Stromal cell of bone marrow (primary cell): ENCODE results near the gene MMP17.
A peak's percentile ranks its signal among the peaks of the same experiment; 100 is the strongest.

Source experiments
- DNase-seq: peaks from one replicate; pipeline ENCODE4 v3.0.0-alpha.2; 2012; ENCODE audit warnings: low read depth

MMP17 gene

GRCh38 chr12:131850856-131851559 is 22.8 kb downstream of the MMP17 start:
- DNase-seq, result no peak

- DNase-seq, result no peak
These were observed 23.8 kb downstream of the MMP17 start for GRCh38 chr12:131851741-131852550.

DNA sequence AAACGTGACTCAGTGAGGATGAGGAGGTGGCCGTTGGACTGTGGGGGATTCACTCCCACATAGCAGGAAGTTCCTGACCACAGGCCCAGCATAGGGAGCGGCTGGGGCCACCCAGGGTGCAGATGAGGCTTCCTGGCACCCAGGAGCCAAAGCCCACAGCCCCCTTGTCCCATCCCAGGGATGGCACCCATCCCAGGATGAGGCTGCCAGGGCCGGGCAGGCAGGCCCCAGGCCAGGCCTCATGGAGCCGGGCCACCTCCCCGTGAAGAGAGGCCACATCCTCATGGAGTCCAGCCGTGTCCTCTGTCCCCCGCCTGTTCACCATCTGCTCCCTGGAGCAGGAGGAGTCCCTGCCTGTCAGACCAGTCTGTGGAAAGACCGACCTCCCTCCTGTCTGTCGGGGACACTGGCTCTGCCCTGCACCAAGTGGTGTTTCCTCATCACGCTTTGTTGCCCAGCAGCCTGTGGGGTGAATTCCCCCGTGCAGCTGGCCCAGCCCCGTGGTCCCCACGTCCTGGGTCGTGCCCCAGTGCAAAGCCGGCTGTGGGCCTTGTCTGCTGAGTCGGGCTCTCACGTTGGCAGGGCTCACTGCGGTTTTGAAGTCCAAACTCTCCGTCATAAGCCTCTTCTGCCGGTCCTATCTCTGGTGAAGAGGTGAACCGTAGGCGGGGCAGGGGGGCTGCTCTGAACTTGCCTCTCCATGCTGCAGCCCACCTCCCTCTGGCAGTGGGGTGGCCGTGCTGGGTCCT is 24.5 kb downstream of the MMP17 start:
- DNase-seq, result no peak

DNA sequence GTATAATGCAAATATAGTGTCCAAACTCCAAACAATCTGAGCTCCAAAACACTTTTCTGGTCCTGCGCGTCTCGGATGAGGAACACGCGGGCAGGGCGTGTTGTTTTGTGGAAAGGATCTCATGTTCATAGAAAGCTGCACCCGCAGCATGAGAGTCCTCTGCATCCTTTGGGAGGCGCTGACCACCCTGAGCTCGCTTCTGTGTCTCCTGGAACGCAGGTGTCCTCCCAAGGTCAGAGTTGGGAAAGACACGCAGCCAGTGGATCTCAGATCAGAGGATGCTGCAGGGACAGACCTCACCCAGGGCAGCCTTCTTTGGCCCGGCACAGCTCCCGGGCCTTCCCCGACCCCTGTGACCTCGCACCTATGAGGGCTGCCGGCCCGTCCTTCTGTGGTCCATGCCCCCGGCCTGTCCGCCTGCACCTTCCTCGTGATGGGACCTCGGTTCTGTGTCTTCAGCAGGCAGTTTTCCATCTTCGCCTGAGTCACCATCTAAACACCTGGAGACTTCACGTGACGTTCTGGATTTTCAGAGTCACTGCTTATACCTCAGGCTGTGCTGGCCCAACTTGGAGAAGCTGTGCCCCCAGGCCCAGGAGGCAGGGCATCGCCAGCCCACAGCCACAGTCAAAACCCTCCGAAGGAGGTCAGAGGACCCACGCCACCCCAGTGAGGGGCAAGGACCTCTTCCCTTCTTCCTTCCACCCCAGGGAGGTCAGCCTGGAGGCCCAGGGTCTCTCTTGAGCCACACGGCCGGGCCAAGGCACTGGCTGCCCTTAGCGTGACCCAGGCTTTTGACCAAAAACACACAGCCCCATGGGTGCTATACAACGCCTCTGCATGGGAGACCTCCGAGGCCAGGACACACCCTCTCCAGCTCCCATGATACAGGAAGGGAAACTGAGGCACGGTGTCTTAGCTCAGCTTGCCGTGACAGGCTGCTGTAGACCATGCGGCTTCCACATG is 25.9 kb downstream of the MMP17 start:
- DNase-seq, result no peak

DNA sequence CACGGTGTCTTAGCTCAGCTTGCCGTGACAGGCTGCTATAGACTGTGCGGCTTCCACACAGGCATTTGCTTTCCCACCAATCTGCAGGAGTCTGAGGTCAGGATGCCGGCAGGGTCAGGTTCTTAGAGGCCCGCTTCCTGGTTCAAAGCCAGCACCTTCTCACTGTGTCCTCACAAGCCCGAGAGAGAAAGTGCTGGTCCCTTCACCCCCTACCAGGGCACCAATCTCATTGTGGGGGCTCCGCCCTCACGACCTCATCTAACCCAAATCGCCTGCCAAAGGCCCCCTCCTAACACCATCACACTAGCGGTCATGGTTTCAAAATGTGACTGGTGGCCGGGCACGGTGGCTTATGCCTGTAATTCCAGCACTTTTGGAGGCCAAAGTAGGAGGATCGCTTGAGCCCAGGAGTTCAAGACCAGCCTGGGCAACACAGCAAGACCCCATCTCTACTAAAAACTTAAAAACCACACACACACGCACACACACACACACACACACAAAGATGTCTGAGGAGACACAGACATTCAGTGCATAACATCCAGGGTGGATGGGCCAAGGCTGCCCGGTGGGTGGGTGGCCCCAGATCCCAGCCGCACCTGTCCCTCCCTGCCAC is 26.8 kb downstream of the MMP17 start:
- no peak for DNase-seq

- DNase-seq, result no peak
These were observed 27.4 kb downstream of the MMP17 start for GRCh38 chr12:131855521-131856142.

- no peak for DNase-seq
These were observed 28.3 kb downstream of the MMP17 start for GRCh38 chr12:131856366-131857097.

- DNase-seq, result no peak
These were observed 30.0 kb downstream of the MMP17 start for GRCh38 chr12:131857908-131858850.

- DNase-seq, result peak; percentile 39
These were observed 32.5 kb downstream of the MMP17 start for GRCh38 chr12:131860472-131861260.

- DNase-seq, result no peak
These were observed 33.3 kb downstream of the MMP17 start for GRCh38 chr12:131861261-131862083.

GRCh38 chr12:131862084-131862441 is 33.9 kb downstream of the MMP17 start:
- no peak for DNase-seq

DNA sequence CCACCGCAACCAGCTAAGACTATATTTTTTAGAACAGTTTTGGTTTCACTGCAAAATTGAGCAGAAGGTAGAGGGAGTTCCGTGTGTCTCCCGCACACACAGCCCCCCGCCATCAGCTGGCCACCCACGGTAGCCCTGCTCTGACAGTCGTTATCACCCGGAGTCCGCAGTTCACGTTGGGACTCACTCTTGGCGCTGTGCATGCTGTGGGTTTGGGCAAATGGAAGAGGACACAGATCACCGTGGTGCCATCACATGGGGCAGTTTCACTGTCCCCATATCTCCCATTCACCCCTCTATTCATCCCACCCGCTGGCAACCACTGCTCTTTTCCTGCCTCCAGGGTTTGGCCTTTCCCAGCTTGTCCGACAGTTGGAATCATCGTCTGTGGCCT is 34.4 kb downstream of the MMP17 start:
- DNase-seq, result no peak

- no peak for DNase-seq
These were observed 35.0 kb downstream of the MMP17 start for GRCh38 chr12:131862994-131863710.

DNA sequence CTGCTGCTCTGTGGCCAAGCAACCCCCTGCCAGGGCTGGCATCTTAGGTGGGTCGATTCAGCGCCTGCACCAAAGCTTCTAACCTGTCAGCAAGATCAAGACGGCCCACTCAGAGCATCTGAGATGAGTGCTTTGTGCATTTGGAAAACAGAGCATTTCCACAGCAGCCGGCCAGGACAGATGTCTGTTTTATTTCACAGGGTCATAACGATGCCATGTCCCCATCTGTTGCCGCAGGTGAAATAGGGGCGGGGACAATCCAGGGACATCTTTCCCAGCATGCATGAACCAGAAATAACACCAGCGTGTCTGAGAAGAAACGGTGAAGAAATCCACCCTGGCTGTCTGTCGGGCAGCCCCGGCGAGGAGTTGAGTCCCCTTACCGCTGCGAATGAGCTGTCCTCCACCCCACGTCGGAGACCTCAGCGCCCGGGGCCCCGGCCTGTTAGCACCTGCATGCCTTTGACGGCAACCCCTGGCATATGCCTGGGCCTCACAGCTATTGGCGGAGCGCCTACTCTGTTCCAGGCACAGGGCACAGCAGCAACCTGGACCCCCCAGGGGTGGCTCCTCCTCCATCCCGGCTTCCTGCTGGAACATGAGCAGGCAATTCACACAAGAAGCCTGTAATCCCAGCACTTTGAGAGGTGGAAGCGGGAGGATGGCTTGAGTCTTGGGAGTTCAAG is 35.7 kb downstream of the MMP17 start:
- DNase-seq, result no peak

DNA sequence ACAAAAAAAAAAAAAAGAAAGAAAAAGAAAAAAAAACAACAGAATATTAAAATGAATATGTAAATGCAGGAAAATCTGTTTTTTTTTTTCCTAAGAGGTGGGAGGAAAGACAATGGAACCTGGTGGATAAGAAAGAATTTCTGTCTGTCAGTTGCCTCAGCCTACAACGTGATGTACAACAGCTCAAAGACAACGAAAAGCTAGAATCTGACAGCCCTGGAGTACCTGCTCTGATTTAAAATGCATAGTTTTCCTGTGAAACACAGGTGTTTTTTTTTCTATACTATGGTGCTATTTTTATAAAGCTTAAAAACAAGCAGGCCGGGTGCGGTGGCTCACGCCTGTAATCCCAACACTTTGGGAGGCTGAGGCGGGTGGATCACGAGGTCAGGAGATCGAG is 36.3 kb downstream of the MMP17 start:
- DNase-seq, result no peak
